Measurements from ENCODE around the gene GNB4. TPM values are rescaled to one million over a fixed set of nuclear protein-coding genes. Genes with fewer than 3 reads are reported as not detected.

GNB4 gene
- polyA plus RNA-seq, 1 of the 3 experiments (the other 2 are of a cell fraction), result 8.7 TPM

DNA sequence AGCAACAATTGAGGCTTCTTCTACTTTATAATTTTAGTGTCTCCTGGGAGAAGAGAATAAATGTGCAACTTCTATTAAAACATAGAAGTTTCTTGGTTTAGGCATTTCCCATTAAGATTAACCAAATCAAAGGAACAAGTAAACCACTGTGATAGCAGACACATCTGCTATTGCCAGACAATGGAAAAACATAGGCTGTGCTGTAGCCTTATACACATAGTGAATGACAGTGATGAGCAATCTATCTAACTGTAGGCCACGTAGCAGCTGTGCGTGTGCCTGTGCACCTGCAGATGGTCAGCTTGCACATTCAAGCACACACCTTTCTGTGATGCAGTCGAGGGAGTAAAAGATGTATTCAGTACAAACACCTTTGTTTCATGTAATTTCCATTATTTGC lies 32.7 kb downstream of the GNB4 start:
- no peak overlapping the region for H3K4me3 ChIP-seq (ENCODE audit: low read depth in 2 of 2, low read length in 1 of 2)
- no peaks in the 10 kb centered on the region for H3K9me3 ChIP-seq
- 78% methylated on average over 3 of the region's 3 CpGs for WGBS (ENCODE audit: low lambda C conversion rate)
- no peaks in the 10 kb centered on the region for H3K27me3 ChIP-seq (ENCODE audit: insufficient read depth)
- peaks cover 16 to 65% of the 10 kb centered on the region in 2 experiments for H3K36me3 ChIP-seq (replicated peaks in 1 of 2; ENCODE audit: control insufficient read depth in 1 of 2, insufficient read depth in 2 of 2, low read length in 1 of 2)
- CTCF ChIA-PET, result interaction anchor here (0.9 kb wide), 1 partner anchor 10 kb away, joined by 3 read pairs; no protein-coding TSS in a partner anchor
- no peak overlapping the region for H2AFZ ChIP-seq (ENCODE audit: low read depth)
- H3K79me2 ChIP-seq (ENCODE audit: insufficient read depth), result peaks cover 13% of the 10 kb centered on the region
- H4K20me1 ChIP-seq (ENCODE audit: insufficient read depth), result no peaks in the 10 kb centered on the region
- peaks cover 13% of the 10 kb centered on the region for H3F3A ChIP-seq (replicated peaks; ENCODE audit: insufficient read depth)
- no peak overlapping the region for H3K4me2 ChIP-seq
- TF ChIP-seq EP300 (IDR thresholded peaks at IDR 0.05; ENCODE audit: borderline replicate concordance in 1 of 2, low read depth in 1 of 2, low read length in 1 of 2) (no peak), GABPA (IDR thresholded peaks at IDR 0.05; ENCODE audit: low read depth) (no peak), RXRA (IDR thresholded peaks at IDR 0.05; ENCODE audit: borderline replicate concordance, low read depth) (no peak), RAD21 (IDR thresholded peaks at IDR 0.05; ENCODE audit: low read length) (no peak), SIN3A (IDR thresholded peaks at IDR 0.05; ENCODE audit: borderline replicate concordance, low read depth, low read length) (no peak), RCOR1 (IDR thresholded peaks at IDR 0.05; ENCODE audit: low read length) (no peak), TEAD4 (IDR thresholded peaks at IDR 0.05; ENCODE audit: borderline replicate concordance, insufficient read depth) (no peak)
- no peak for DNase-seq
- 0 out of 2 replicates have a peak, but pooled peaks cover 4% of the 10 kb centered on the region for H3K9me2 ChIP-seq
- POLR2A ChIA-PET, result no interaction called here
- no peak overlapping the region for H3K9ac ChIP-seq
- no peak overlapping the region for H3K27ac ChIP-seq (ENCODE audit: low read depth in 2 of 2, low read length in 1 of 2)
- H3K4me1 ChIP-seq (ENCODE audit: control insufficient read depth in 1 of 2, insufficient read depth in 2 of 2, low read depth in 1 of 2, low read length in 1 of 2), result no peaks in the 10 kb centered on the region; a peak in 1 of 4 replicates

DNA sequence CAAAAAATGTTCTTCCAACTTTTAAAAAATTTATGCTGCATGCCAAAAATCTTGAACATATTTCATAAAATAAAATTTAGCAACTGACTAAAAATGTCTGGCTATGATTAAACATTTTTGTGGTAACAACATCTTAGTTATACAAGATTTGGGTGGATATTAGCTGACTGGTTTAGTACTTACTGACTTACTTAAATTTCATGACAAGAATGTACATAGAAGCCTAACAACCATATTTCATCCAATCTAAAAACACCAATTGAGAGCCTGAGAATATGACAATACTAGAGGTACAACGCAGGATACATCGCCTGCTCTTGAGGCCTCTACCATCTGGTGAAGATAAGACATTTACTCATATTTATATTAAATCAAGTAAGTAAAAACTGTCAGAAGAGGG lies 34.6 kb downstream of the GNB4 start:
- H3K27me3 ChIP-seq (ENCODE audit: insufficient read depth), result no peaks in the 10 kb centered on the region
- TF ChIP-seq RCOR1 (IDR thresholded peaks at IDR 0.05; ENCODE audit: low read length) (no peak), EP300 (IDR thresholded peaks at IDR 0.05; ENCODE audit: borderline replicate concordance in 1 of 2, low read depth in 1 of 2, low read length in 1 of 2) (0 out of 4 replicates have a peak, but pooled peaks of 1 of the 2 experiments have one; percentile 21), TCF12 (IDR thresholded peaks at IDR 0.05) (peak; percentile 54), RAD21 (IDR thresholded peaks at IDR 0.05; ENCODE audit: low read length) (no peak), POLR2AphosphoS5 (IDR thresholded peaks at IDR 0.05; ENCODE audit: low read depth, low read length) (0 out of 2 replicates have a peak, but pooled peaks have one; percentile 22)
- TF ChIP-seq, protein P1, sequence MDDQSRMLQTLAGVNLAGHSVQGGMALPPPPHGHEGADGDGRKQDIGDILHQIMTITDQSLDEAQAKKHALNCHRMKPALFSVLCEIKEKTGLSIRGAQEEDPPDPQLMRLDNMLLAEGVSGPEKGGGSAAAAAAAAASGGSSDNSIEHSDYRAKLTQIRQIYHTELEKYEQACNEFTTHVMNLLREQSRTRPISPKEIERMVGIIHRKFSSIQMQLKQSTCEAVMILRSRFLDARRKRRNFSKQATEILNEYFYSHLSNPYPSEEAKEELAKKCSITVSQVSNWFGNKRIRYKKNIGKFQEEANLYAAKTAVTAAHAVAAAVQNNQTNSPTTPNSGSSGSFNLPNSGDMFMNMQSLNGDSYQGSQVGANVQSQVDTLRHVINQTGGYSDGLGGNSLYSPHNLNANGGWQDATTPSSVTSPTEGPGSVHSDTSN (IDR thresholded peaks at IDR 0.05), result peak; percentile 35
- H4K20me1 ChIP-seq (ENCODE audit: insufficient read depth), result no peaks in the 10 kb centered on the region
- H3K4me3 ChIP-seq (ENCODE audit: low read depth in 2 of 2, low read length in 1 of 2), result no peak overlapping the region
- peaks cover 23 to 71% of the 10 kb centered on the region in 2 experiments for H3K36me3 ChIP-seq (replicated peaks in 1 of 2; ENCODE audit: control insufficient read depth in 1 of 2, insufficient read depth in 2 of 2, low read length in 1 of 2)
- no peak overlapping the region for H3K4me2 ChIP-seq
- H3F3A ChIP-seq (replicated peaks; ENCODE audit: insufficient read depth), result peaks cover 12% of the 10 kb centered on the region
- peak overlapping the region; percentile 56 to 57; a peak in 3 of 4 replicates for H3K27ac ChIP-seq (ENCODE audit: low read depth in 2 of 2, low read length in 1 of 2)
- peaks cover 3% of the 10 kb centered on the region; the same call in 1 of the 2 replicates for H3K79me2 ChIP-seq (ENCODE audit: insufficient read depth)
- no peak overlapping the region for H2AFZ ChIP-seq (ENCODE audit: low read depth)
- ChIA-PET POLR2A (no interaction called here), CTCF (interaction anchor here (0.8 kb wide), 1 partner anchor 14 kb away, joined by 4 read pairs; no protein-coding TSS in a partner anchor)
- H3K4me1 ChIP-seq (ENCODE audit: control insufficient read depth in 1 of 2, insufficient read depth in 2 of 2, low read depth in 1 of 2, low read length in 1 of 2), result no peaks in the 10 kb centered on the region; a peak in 1 of 4 replicates
- WGBS (ENCODE audit: low lambda C conversion rate), result 74% methylated on average over 2 of the region's 2 CpGs
- H3K9me2 ChIP-seq, result 0 out of 2 replicates have a peak, but pooled peaks cover 4% of the 10 kb centered on the region
- H3K9ac ChIP-seq, result no peak overlapping the region
- DNase-seq, result no peak
- H3K9me3 ChIP-seq, result no peaks in the 10 kb centered on the region

DNA sequence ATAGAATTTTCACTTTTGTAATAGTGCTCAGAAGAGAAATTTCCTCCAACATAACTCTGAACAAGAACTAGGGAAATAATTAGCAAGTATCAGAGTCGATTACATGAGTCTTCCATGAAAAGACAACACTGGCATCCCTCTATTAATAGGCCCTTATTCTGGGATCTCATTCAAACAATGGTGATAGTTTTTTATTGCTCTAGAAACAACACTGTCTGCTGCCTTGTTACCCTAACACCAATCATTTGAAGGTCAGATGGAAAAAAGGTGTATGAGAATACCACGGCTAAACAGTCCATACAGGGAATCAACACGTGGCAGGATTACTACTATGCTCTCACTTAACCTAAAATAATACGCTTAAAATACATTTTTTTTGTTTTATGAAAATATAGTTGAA lies 35.9 kb downstream of the GNB4 start:
- Histone ChIP-seq H3K9me2 (0 out of 2 replicates have a peak, but pooled peaks cover 4% of the 10 kb centered on the region), H3K36me3 (replicated peaks in 1 of 2; ENCODE audit: control insufficient read depth in 1 of 2, insufficient read depth in 2 of 2, low read length in 1 of 2) (peaks cover 23 to 75% of the 10 kb centered on the region in 2 experiments), H3K4me1 (ENCODE audit: control insufficient read depth in 1 of 2, insufficient read depth in 2 of 2, low read depth in 1 of 2, low read length in 1 of 2) (no peaks in the 10 kb centered on the region; a peak in 1 of 4 replicates), H3K27ac (ENCODE audit: low read depth in 2 of 2, low read length in 1 of 2) (no peak overlapping the region), H4K20me1 (ENCODE audit: insufficient read depth) (no peaks in the 10 kb centered on the region), H3K9me3 (no peaks in the 10 kb centered on the region), H3K27me3 (ENCODE audit: insufficient read depth) (no peaks in the 10 kb centered on the region), H3F3A (replicated peaks; ENCODE audit: insufficient read depth) (peaks cover 14% of the 10 kb centered on the region), H3K79me2 (ENCODE audit: insufficient read depth) (peaks cover 3% of the 10 kb centered on the region; the same call in 1 of the 2 replicates), H3K9ac (no peak overlapping the region), H2AFZ (ENCODE audit: low read depth) (no peak overlapping the region), H3K4me2 (no peak overlapping the region), H3K4me3 (ENCODE audit: low read depth in 2 of 2, low read length in 1 of 2) (no peak overlapping the region)
- ChIA-PET CTCF (no interaction called here), POLR2A (no interaction called here)
- DNase-seq, result no peak
- 95% methylated on average over 4 of the region's 4 CpGs for WGBS (ENCODE audit: low lambda C conversion rate)
- TF ChIP-seq GATA2 (CRISPR knock-in tag; IDR thresholded peaks at IDR 0.05), result no peak
- TF ChIP-seq FOSL2 (IDR thresholded peaks at IDR 0.05; ENCODE audit: borderline replicate concordance, low read depth), result no peak
- TF ChIP-seq, protein P2, sequence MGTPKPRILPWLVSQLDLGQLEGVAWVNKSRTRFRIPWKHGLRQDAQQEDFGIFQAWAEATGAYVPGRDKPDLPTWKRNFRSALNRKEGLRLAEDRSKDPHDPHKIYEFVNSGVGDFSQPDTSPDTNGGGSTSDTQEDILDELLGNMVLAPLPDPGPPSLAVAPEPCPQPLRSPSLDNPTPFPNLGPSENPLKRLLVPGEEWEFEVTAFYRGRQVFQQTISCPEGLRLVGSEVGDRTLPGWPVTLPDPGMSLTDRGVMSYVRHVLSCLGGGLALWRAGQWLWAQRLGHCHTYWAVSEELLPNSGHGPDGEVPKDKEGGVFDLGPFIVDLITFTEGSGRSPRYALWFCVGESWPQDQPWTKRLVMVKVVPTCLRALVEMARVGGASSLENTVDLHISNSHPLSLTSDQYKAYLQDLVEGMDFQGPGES (IDR thresholded peaks at IDR 0.05; ENCODE audit: low read depth, low read length), result no peak
- TF ChIP-seq, protein P3, sequence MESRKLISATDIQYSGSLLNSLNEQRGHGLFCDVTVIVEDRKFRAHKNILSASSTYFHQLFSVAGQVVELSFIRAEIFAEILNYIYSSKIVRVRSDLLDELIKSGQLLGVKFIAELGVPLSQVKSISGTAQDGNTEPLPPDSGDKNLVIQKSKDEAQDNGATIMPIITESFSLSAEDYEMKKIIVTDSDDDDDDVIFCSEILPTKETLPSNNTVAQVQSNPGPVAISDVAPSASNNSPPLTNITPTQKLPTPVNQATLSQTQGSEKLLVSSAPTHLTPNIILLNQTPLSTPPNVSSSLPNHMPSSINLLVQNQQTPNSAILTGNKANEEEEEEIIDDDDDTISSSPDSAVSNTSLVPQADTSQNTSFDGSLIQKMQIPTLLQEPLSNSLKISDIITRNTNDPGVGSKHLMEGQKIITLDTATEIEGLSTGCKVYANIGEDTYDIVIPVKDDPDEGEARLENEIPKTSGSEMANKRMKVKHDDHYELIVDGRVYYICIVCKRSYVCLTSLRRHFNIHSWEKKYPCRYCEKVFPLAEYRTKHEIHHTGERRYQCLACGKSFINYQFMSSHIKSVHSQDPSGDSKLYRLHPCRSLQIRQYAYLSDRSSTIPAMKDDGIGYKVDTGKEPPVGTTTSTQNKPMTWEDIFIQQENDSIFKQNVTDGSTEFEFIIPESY (IDR thresholded peaks at IDR 0.05; ENCODE audit: borderline replicate concordance, low read depth), result no peak
- TF ChIP-seq, protein P4, sequence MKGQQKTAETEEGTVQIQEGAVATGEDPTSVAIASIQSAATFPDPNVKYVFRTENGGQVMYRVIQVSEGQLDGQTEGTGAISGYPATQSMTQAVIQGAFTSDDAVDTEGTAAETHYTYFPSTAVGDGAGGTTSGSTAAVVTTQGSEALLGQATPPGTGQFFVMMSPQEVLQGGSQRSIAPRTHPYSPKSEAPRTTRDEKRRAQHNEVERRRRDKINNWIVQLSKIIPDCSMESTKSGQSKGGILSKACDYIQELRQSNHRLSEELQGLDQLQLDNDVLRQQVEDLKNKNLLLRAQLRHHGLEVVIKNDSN (IDR thresholded peaks at IDR 0.05; ENCODE audit: borderline replicate concordance, low read depth), result no peak
- no peak for TF ChIP-seq MXI1 (IDR thresholded peaks at IDR 0.05; ENCODE audit: low read depth, low read length)
- no peak for TF ChIP-seq SIN3A (IDR thresholded peaks at IDR 0.05; ENCODE audit: borderline replicate concordance, low read depth, low read length)
- TF ChIP-seq RXRA (IDR thresholded peaks at IDR 0.05; ENCODE audit: borderline replicate concordance, low read depth), result no peak
- TF ChIP-seq RCOR1 (IDR thresholded peaks at IDR 0.05; ENCODE audit: low read length), result no peak
- TF ChIP-seq GABPA (IDR thresholded peaks at IDR 0.05; ENCODE audit: low read depth), result no peak
